Naive thymus-derived CD4-positive, alpha-beta T cell (primary cell): ENCODE results near the gene CCM2. TPM values are rescaled to one million over a fixed set of nuclear protein-coding genes. Genes with fewer than 3 reads are reported as not detected.

Experiments used
- ATAC-seq: fragments of 150-1000 bp; cut with Tn5 transposase; 2 replicates; pipeline ENCODE4 v1.10.0; 2021; ENCODE audit warnings: mild to moderate bottlenecking, moderate library complexity
- CTCF ChIA-PET: fragments of 350-600 bp; sonication (Branson Sonifier 250); formaldehyde crosslinking; loops from one replicate; lab custom pipeline; 2021; ENCODE audit warnings: antibody characterized with exemption; lab: Charles Lee
- POLR2A ChIA-PET: fragments of 350-600 bp; sonication (Branson Sonifier 250); formaldehyde crosslinking; loops from one replicate; lab custom pipeline; 2021; ENCODE audit warnings: antibody characterized with exemption, inconsistent platforms; lab: Charles Lee
- DNase-seq, 9 donors: peaks; one replicate each; pipeline versions ENCODE4 v3.0.0 to v3.0.0-alpha.2; 2020 to 2022; ENCODE audit warnings: mixed read lengths in 1 of 9
- H3K27ac ChIP-seq: one replicate; pipeline ENCODE4 v1.7.0; 2013; ENCODE audit warnings: mild to moderate bottlenecking, low read depth, low read length, moderate library complexity
- H3K27me3 ChIP-seq, 2 donors: one replicate each; pipeline ENCODE4 v1.7.0; 2013; ENCODE audit warnings: low read length in 2 of 2, mild to moderate bottlenecking in 2 of 2, moderate library complexity in 2 of 2; ENCODE audit not compliant: control insufficient read depth in 2 of 2, insufficient read depth in 2 of 2
- H3K36me3 ChIP-seq, 3 experiments: 1 replicate in 2 of 3; 2 replicates in 1 of 3; pipeline ENCODE4 v1.7.0; 2013; ENCODE audit warnings: low read length in 3 of 3, mild to moderate bottlenecking in 3 of 3, moderate library complexity in 1 of 3; ENCODE audit not compliant: insufficient read depth in 3 of 3, control insufficient read depth in 2 of 3
- H3K4me1 ChIP-seq, 2 donors: one replicate each; pipeline ENCODE4 v1.7.0; 2013; ENCODE audit warnings: low read length in 2 of 2, mild to moderate bottlenecking in 2 of 2, moderate library complexity in 1 of 2; ENCODE audit not compliant: control insufficient read depth in 2 of 2, insufficient read depth in 2 of 2
- H3K4me3 ChIP-seq: 2 replicates; pipeline ENCODE4 v1.7.0; 2013; ENCODE audit warnings: mild to moderate bottlenecking, low read length
- H3K9me3 ChIP-seq, 3 experiments: 1 replicate in 2 of 3; 2 replicates in 1 of 3; pipeline ENCODE4 v1.7.0; 2013; ENCODE audit warnings: low read length in 3 of 3; ENCODE audit not compliant: control insufficient read depth in 2 of 3
- H3K27ac Mint-ChIP-seq, 9 donors: one replicate each; pipeline ENCODE4 v1.8.0; 2020 to 2022; ENCODE audit warnings: mixed read lengths in 9 of 9, mild to moderate bottlenecking in 8 of 9, moderate library complexity in 5 of 9, inconsistent platforms in 2 of 9
- H3K27me3 Mint-ChIP-seq, 5 donors: one replicate each; pipeline ENCODE4 v1.8.0; 2021 to 2022; ENCODE audit warnings: mixed read lengths in 5 of 5, mild to moderate bottlenecking in 1 of 5
- H3K36me3 Mint-ChIP-seq, 5 donors: one replicate each; pipeline ENCODE4 v1.8.0; 2020 to 2022; ENCODE audit warnings: mixed read lengths in 5 of 5, mild to moderate bottlenecking in 3 of 5, inconsistent platforms in 1 of 5
- H3K4me1 Mint-ChIP-seq, 7 donors: one replicate each; pipeline ENCODE4 v1.8.0; 2020 to 2022; ENCODE audit warnings: mixed read lengths in 7 of 7, mild to moderate bottlenecking in 3 of 7, inconsistent platforms in 1 of 7
- H3K4me3 Mint-ChIP-seq, 10 donors: one replicate each; pipeline ENCODE4 v1.8.0; 2020 to 2022; ENCODE audit warnings: mild to moderate bottlenecking in 10 of 10, mixed read lengths in 10 of 10, moderate library complexity in 6 of 10, inconsistent platforms in 2 of 10
- H3K9me3 Mint-ChIP-seq, 11 donors: one replicate each; pipeline ENCODE4 v1.8.0; 2020 to 2022; ENCODE audit warnings: mixed read lengths in 11 of 11, mild to moderate bottlenecking in 4 of 11, inconsistent platforms in 1 of 11, moderate library complexity in 1 of 11
- intact Hi-C, 2 donors: fragments of 100-400 bp; cut with micrococcal nuclease; formaldehyde crosslinking; loops; one replicate each; pipeline ENCODE4 v1.15.1; 2023
- polyA plus RNA-seq, 2 donors: library from polyadenylated mRNA; unstranded; fragments of 300-500 nt; fragmentation: Illumina TruSeq; gene quantifications; one replicate each; pipeline ENCODE4 v1.2.3, GENCODE V29; 2021
- total RNA-seq, 6 experiments: library from RNA in 5 of 6; stranded (reverse) in 5 of 6; gene quantifications; 1 replicate in 5 of 6; 2 replicates in 1 of 6; pipeline ENCODE4 v1.2.3 and lab custom pipeline; 2021 to 2026

The CCM2 gene
- total and polyA plus RNA-seq, 7 experiments from 2014 or later, result 75.9 to 200 (median 119) TPM

DNA sequence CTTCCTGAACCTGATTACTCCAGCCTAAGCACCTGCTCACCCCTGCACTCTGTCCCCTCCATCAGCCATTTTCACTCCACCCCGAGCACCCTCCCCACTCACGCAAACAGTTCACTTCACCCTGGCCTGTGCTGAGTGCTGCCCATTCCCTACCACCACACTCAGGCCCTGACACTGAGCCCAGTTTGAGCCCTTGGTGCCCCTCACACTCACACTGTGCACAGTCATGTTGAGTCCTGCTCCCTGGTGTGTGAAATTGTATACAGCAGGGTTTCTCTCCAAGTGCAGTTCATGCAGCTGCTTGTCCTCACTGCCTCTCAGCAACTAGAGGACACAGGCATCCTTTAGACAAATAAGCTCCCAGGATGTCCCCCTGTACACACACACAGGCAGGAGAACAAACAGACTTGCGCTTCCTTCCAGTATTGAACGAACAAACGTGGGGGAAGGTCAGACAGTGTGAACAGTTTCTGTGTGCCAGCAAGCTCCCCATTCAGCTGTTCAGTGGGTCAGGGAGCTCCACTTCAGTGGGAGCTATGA lies 28.0 kb upstream of the CCM2 start:
- CTCF ChIA-PET, result interaction anchor here (0.6 to 6.4 kb wide), 11 partner anchors 14 to 164 kb away, joined by 3 to 139 read pairs (median 6); partner anchors contain the start of gene CCM2
- ATAC-seq (no peak), DNase-seq (peak in 1 of 9 donors; percentile 0)
- no peak overlapping the region for H3K4me3 ChIP-seq
- H3K27ac Mint-ChIP-seq, result peak overlapping the region in 7 of 9 donors; percentile 39 to 80 (median 57)
- H3K4me1 Mint-ChIP-seq, result peaks cover 17 to 47% (median 25%) of the 10 kb centered on the region in 7 donors
- no peaks in the 10 kb centered on the region for H3K27me3 Mint-ChIP-seq
- H3K4me3 Mint-ChIP-seq, result no peak overlapping the region
- no peak overlapping the region for H3K27ac ChIP-seq
- no peaks in the 10 kb centered on the region for H3K9me3 Mint-ChIP-seq
- H3K36me3 Mint-ChIP-seq, result peaks cover 0 to 32% (median 4%) of the 10 kb centered on the region in 5 donors
- POLR2A ChIA-PET, result interaction anchor here (0.6 to 19.9 kb wide), 8 partner anchors 11 to 140 kb away, joined by 3 to 309 read pairs (median 15); partner anchors contain the start of genes CCM2, H2AZ2, PURB and TBRG4
- no peaks in the 10 kb centered on the region for H3K9me3 ChIP-seq
- peaks cover 11 to 94% (median 30%) of the 10 kb centered on the region in 3 experiments for H3K36me3 ChIP-seq
- H3K4me1 ChIP-seq, result peaks cover 25 to 29% of the 10 kb centered on the region in 2 donors
- no peaks in the 10 kb centered on the region for H3K27me3 ChIP-seq
- intact Hi-C loops, result no loop called here

DNA sequence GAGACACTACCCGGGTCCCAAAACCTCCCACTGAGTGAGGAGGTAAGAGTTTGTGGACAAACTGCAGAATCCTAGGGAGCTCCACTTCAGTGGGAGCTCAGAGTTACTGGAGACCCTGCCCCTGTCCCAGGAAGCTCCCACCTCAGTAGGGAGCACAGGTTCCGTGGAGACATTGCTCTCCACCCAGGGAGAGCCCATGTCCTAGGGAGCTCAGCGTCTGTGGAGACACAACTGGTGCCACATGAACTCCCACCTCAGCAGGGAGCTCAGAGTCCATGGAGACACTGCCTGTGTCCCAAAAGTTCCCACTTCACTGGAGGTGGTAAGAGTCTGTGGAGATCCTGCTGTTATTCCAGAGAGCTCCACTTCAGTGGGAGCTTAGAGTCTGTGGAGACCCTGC lies 27.4 kb upstream of the CCM2 start:
- POLR2A ChIA-PET, result interaction anchor here (0.6 to 19.9 kb wide), 12 partner anchors 11 to 164 kb away, joined by 3 to 309 read pairs (median 10); partner anchors contain the start of genes CCM2, H2AZ2, PURB and TBRG4
- H3K9me3 Mint-ChIP-seq, result no peaks in the 10 kb centered on the region
- DNase-seq (no peak), ATAC-seq (no peak)
- H3K4me3 Mint-ChIP-seq, result no peak overlapping the region
- H3K27ac Mint-ChIP-seq, result peak overlapping the region in 5 of 9 donors; percentile 56 to 80 (median 73)
- CTCF ChIA-PET, result interaction anchor here (0.6 to 6.4 kb wide), 19 partner anchors 13 to 768 kb away, joined by 3 to 139 read pairs (median 3); partner anchors contain the start of gene CCM2
- Histone ChIP-seq H3K36me3 (peaks cover 11 to 88% (median 30%) of the 10 kb centered on the region in 3 experiments), H3K4me3 (no peak overlapping the region), H3K27me3 (no peaks in the 10 kb centered on the region), H3K27ac (no peak overlapping the region), H3K4me1 (peaks cover 28 to 35% of the 10 kb centered on the region in 2 donors), H3K9me3 (no peaks in the 10 kb centered on the region)
- intact Hi-C loops, result no loop called here
- H3K4me1 Mint-ChIP-seq, result peaks cover 20 to 50% (median 28%) of the 10 kb centered on the region in 7 donors
- H3K36me3 Mint-ChIP-seq, result peaks cover 0 to 37% (median 4%) of the 10 kb centered on the region in 5 donors
- no peaks in the 10 kb centered on the region for H3K27me3 Mint-ChIP-seq

DNA sequence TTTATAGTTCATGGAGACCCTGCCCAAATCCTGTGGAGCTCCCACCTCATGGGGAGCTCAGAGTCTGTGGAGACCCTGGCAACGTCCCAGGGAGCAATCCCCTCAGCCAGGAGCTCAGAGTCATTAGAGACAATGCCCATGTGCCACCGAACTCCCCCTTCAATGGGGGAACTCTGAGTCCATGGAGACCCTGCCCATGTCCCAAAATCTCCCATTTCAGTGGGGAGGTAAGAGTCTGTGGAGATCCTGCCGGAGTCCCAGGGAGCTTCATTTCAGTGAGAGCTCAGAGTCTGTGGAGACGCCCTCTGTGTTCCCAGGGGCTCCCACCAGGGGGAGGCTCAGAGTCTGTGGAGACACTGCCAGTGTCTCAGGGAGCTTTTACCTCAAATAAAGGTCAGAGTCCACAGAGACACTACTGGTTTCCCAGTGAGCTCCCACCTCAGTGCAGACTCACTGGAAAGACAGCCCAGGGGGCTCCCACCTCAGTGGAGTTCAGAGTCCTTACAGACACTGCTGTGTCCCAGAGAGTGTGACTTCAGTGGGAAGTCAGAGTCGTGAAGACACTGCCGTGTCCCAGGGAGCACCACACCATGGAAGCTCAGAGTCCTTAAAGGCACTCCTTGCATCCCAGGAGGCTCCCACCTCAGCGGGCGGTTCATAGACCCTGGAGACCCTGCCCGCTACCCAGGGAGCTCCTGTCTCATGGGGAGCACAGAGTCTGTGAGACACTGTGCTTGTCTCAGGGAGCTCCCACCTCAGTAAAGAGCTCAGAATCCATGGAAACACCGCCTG lies 26.2 kb upstream of the CCM2 start:
- H3K4me1 Mint-ChIP-seq, result peaks cover 29 to 59% (median 40%) of the 10 kb centered on the region in 7 donors
- peak overlapping the region in 8 of 9 donors; percentile 18 to 88 (median 67) for H3K27ac Mint-ChIP-seq

DNA sequence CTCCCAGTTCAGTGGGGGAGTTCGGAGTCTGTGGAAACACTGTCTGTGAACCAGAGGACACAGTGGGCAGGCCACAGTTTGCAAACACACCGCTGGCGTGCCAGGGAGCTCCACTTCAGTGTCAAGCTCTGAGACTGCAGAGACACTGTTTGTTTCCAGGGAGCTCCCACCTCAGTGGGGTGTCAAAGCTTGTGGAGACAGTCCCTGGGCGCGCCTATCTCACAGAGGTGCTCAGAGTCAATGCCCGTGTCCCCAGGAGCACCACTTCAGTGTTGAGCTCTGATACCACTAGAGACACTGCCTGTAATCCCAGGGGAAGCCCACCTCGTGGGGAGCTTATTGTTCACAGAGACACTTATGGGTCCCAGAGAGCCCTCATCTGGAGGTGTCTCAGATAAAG lies 25.5 kb upstream of the CCM2 start:
- Mint-ChIP-seq H3K4me1 (peaks cover 34 to 67% (median 43%) of the 10 kb centered on the region in 7 donors), H3K36me3 (peaks cover 0 to 45% (median 4%) of the 10 kb centered on the region in 5 donors), H3K9me3 (no peaks in the 10 kb centered on the region), H3K27me3 (no peaks in the 10 kb centered on the region), H3K4me3 (peak overlapping the region in 7 of 10 donors; percentile 2 to 75 (median 23)), H3K27ac (peak overlapping the region in 8 of 9 donors; percentile 18 to 88 (median 74))
- Histone ChIP-seq H3K27me3 (no peaks in the 10 kb centered on the region), H3K4me1 (peaks cover 33 to 49% of the 10 kb centered on the region in 2 donors), H3K4me3 (no peak overlapping the region), H3K36me3 (peaks cover 11 to 70% (median 30%) of the 10 kb centered on the region in 3 experiments), H3K9me3 (no peaks in the 10 kb centered on the region), H3K27ac (peak overlapping the region; percentile 83)
- DNase-seq, result no peak
- ATAC-seq, result no peak
- CTCF ChIA-PET, result interaction anchor here (0.6 to 6.4 kb wide), 19 partner anchors 10 to 162 kb away, joined by 3 to 139 read pairs (median 7); partner anchors contain the start of gene CCM2
- POLR2A ChIA-PET, result interaction anchor here (0.9 to 19.9 kb wide), 15 partner anchors 9 to 163 kb away, joined by 3 to 309 read pairs (median 9); partner anchors contain the start of genes CCM2 and TBRG4
- intact Hi-C loops, result no loop called here

More for the DNA sequence above, 26.2 kb upstream of the CCM2 start:
- Mint-ChIP-seq H3K4me3 (peak overlapping the region in 4 of 10 donors; percentile 5 to 23 (median 10)), H3K36me3 (peaks cover 0 to 42% (median 4%) of the 10 kb centered on the region in 5 donors), H3K27me3 (no peaks in the 10 kb centered on the region), H3K9me3 (no peaks in the 10 kb centered on the region)
- H3K4me1 ChIP-seq, result peaks cover 28 to 46% of the 10 kb centered on the region in 2 donors
- CTCF ChIA-PET, result interaction anchor here (0.5 to 6.4 kb wide), 37 partner anchors 9 to 581 kb away, joined by 3 to 139 read pairs (median 5); partner anchors contain the start of genes CCM2 and TBRG4
- no peaks in the 10 kb centered on the region for H3K9me3 ChIP-seq
- ATAC-seq (peak; percentile 31), DNase-seq (peak in 7 of 9 donors; percentile 52 to 70 (median 66))
- POLR2A ChIA-PET, result interaction anchor here (0.7 to 19.9 kb wide), 27 partner anchors 9 to 164 kb away, joined by 3 to 309 read pairs (median 4); partner anchors contain the start of genes CCM2, PURB and TBRG4
- intact Hi-C loops, result loop anchor here (1.0 kb wide), 3 partner anchors 25 to 162 kb away; partner anchors contain the start of gene TBRG4 (in 1 of the 2)
- H3K27me3 ChIP-seq, result no peaks in the 10 kb centered on the region
- H3K4me3 ChIP-seq, result no peak overlapping the region
- peaks cover 11 to 77% (median 30%) of the 10 kb centered on the region in 3 experiments for H3K36me3 ChIP-seq
- peak overlapping the region; percentile 83 for H3K27ac ChIP-seq

DNA sequence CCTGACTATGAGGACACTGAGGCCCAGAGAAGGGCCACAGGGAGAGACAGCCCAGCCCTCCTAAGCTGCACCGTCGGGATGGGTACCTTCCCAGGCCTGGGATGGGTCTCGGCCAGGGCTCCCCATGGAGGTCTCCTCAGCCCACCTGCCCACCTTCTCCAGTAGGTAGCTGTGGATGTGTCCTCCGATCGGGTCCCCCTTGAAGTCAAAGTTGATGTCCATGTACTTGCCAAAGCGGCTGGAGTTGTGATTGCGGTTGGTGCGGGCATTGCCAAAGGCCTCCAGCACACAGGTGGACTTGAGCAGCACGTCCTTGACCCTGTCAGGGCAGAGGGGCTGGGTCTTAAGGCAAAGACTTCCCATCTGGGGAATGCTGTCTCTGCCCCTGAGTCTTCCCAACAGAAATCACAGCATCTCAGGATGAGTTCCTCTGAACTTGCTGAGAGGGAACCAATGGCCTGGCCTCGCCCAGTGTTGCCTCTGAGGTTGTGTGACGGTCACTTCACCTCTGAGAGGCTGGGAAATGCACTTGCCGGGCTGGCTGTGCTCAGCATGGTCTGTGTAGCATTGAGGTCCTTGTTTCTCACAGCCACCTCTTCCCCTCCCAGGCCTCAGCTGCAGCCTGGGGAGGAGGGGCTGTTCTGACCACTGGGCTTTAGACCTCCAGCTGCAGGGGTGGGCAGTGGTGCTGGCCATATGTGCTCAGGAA lies 24.5 kb upstream of the CCM2 start:
- Mint-ChIP-seq H3K27ac (peak overlapping the region in 7 of 9 donors; percentile 18 to 96 (median 61)), H3K4me1 (peaks cover 43 to 76% (median 51%) of the 10 kb centered on the region in 7 donors), H3K27me3 (no peaks in the 10 kb centered on the region), H3K36me3 (peaks cover 0 to 46% (median 4%) of the 10 kb centered on the region in 5 donors), H3K4me3 (peak overlapping the region in 3 of 10 donors; percentile 20 to 100 (median 97)), H3K9me3 (no peaks in the 10 kb centered on the region)
- H3K36me3 ChIP-seq, result peaks cover 11 to 60% (median 30%) of the 10 kb centered on the region in 3 experiments
- ChIA-PET CTCF (interaction anchor here (1.2 to 6.4 kb wide), 6 partner anchors 26 to 161 kb away, joined by 5 to 139 read pairs (median 17); no protein-coding TSS in a partner anchor), POLR2A (interaction anchor here (0.7 to 19.9 kb wide), 7 partner anchors 9 to 162 kb away, joined by 4 to 309 read pairs (median 10); partner anchors contain the start of gene CCM2)
- H3K4me1 ChIP-seq, result peaks cover 42 to 58% of the 10 kb centered on the region in 2 donors
- H3K27ac ChIP-seq, result peak overlapping the region; percentile 83
- ATAC-seq, result no peak
- no peaks in the 10 kb centered on the region for H3K27me3 ChIP-seq
- intact Hi-C loops, result loop anchor here in 1 of 2 donors (5.0 kb wide), 6 partner anchors 128 to 893 kb away; partner anchors contain the start of genes H2AZ2, POLM, PPIA and TMED4
- H3K9me3 ChIP-seq, result no peaks in the 10 kb centered on the region
- no peak overlapping the region for H3K4me3 ChIP-seq
- DNase-seq, result no peak
